ENCODE data around the gene BNC2.

BNC2 gene

DNA sequence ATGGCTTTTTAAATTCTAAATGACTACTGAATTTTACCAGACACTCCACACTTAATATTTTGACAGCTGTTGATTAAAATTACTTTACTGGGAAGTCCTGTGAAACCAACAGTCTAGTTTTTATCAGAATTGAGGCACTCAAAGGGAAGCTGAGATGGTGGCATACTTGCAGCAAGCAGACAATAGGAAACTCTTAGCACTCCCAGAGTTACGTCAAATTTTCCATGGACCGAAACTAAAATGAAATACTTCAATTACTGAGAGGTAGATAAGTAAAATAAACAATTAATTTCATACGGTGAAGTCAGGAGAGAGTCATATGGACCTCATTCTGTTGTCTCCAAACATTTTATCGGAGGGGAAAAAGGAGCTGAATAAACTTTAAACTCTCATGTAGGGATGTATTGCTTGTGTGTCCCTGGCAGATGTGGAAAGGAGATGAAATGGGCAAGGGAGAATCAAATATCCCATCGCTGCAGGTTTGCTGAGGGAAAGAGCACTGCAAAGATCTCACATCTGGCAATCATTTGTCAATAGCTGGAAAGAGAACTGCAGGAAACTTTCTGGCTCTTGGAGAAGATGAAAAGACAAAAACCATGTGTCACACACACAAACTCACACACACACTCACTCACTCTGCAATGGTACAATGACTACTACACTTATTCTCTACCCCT is 189.4 kb downstream of the BNC2 start:
- H3K4me2 ChIP-seq (ENCODE audit: low read length): no peak overlapping the region
- no peaks in the 10 kb centered on the region for H3K79me2 ChIP-seq
- no peaks in the 10 kb centered on the region for H3K27me3 ChIP-seq (ENCODE audit: control insufficient read depth, insufficient read depth, low read length)
- H3K9me3 ChIP-seq (ENCODE audit: control insufficient read depth, low read length): no peaks in the 10 kb centered on the region
- H3K4me3 ChIP-seq (ENCODE audit: low read depth, low read length): no peak overlapping the region
- H3K27ac ChIP-seq: no peak overlapping the region
- no peaks in the 10 kb centered on the region for H3K36me3 ChIP-seq (ENCODE audit: control insufficient read depth, insufficient read depth, low read length)
- TF ChIP-seq, protein P1, sequence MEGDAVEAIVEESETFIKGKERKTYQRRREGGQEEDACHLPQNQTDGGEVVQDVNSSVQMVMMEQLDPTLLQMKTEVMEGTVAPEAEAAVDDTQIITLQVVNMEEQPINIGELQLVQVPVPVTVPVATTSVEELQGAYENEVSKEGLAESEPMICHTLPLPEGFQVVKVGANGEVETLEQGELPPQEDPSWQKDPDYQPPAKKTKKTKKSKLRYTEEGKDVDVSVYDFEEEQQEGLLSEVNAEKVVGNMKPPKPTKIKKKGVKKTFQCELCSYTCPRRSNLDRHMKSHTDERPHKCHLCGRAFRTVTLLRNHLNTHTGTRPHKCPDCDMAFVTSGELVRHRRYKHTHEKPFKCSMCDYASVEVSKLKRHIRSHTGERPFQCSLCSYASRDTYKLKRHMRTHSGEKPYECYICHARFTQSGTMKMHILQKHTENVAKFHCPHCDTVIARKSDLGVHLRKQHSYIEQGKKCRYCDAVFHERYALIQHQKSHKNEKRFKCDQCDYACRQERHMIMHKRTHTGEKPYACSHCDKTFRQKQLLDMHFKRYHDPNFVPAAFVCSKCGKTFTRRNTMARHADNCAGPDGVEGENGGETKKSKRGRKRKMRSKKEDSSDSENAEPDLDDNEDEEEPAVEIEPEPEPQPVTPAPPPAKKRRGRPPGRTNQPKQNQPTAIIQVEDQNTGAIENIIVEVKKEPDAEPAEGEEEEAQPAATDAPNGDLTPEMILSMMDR (IDR thresholded peaks at IDR 0.05): no peak
- H2AFZ ChIP-seq: no peak overlapping the region
- no peaks in the 10 kb centered on the region for H3K4me1 ChIP-seq
- H3K9ac ChIP-seq: no peak overlapping the region

DNA sequence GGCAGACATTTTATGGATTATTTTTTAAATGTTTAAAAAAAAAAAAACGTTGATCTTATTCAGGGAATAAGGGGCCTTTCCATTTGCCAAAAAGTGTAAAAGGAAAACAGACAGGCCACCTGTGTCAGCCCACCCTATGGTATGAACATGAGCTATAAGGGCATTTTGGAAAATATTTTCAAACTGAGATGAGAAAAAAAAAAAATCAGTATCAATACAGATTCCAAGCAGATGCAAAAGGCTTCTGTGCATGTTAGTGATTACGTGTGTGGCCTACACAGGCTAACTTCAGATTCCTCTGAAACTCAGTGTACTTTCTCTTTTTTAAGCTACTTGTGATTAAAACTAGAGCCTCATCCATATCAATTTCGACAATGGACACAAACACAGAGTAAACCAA is 189.9 kb downstream of the BNC2 start:
- no peak overlapping the region for H3K9ac ChIP-seq
- no peaks in the 10 kb centered on the region for H3K9me3 ChIP-seq (ENCODE audit: control insufficient read depth, low read length)
- H3K4me3 ChIP-seq (ENCODE audit: low read depth, low read length): no peak overlapping the region
- H2AFZ ChIP-seq: no peak overlapping the region
- no peaks in the 10 kb centered on the region for H3K27me3 ChIP-seq (ENCODE audit: control insufficient read depth, insufficient read depth, low read length)
- no peaks in the 10 kb centered on the region for H3K79me2 ChIP-seq
- H3K4me1 ChIP-seq: no peaks in the 10 kb centered on the region
- TF ChIP-seq, protein P1 (IDR thresholded peaks at IDR 0.05): no peak
- no peak overlapping the region for H3K27ac ChIP-seq
- H3K36me3 ChIP-seq (ENCODE audit: control insufficient read depth, insufficient read depth, low read length): no peaks in the 10 kb centered on the region
- no peak overlapping the region for H3K4me2 ChIP-seq (ENCODE audit: low read length)

- no peaks in the 10 kb centered on the region for H3K9me3 ChIP-seq (ENCODE audit: control insufficient read depth, low read length)
- H3K4me3 ChIP-seq (ENCODE audit: low read depth, low read length): no peak overlapping the region
- no peaks in the 10 kb centered on the region for H3K79me2 ChIP-seq
- H3K4me2 ChIP-seq (ENCODE audit: low read length): no peak overlapping the region
- TF ChIP-seq, protein P1 (IDR thresholded peaks at IDR 0.05): no peak
- H3K27ac ChIP-seq: no peak overlapping the region
- no peaks in the 10 kb centered on the region for H3K4me1 ChIP-seq
- no peaks in the 10 kb centered on the region for H3K27me3 ChIP-seq (ENCODE audit: control insufficient read depth, insufficient read depth, low read length)
- H3K9ac ChIP-seq: no peak overlapping the region
- no peaks in the 10 kb centered on the region for H3K36me3 ChIP-seq (ENCODE audit: control insufficient read depth, insufficient read depth, low read length)
- no peak overlapping the region for H2AFZ ChIP-seq
These were observed 191.1 kb downstream of the BNC2 start for GRCh38 chr9:16679327-16679821.

DNA sequence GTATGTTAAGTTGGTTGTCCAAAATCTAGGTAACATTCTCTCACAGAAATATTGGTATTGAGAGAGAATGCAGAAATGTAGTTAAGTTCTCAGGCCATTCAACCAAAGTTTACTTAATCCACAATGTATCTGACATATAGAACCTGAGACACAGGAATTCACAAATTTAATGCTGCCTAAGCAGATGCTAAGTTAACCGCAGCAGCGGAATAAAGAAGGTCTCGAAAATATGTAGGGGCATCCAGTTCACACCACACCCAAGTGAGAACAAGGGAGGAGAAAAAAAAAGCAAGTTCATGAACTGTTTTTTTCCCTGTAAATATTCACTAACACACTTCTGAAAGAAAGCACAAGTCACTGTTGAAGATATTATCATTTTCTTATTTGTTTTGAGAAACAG is 194.0 kb downstream of the BNC2 start:
- H3K4me1 ChIP-seq: no peaks in the 10 kb centered on the region
- no peak overlapping the region for H3K4me3 ChIP-seq (ENCODE audit: low read depth, low read length)
- no peaks in the 10 kb centered on the region for H3K79me2 ChIP-seq
- TF ChIP-seq, protein P1 (IDR thresholded peaks at IDR 0.05): no peak
- no peaks in the 10 kb centered on the region for H3K27me3 ChIP-seq (ENCODE audit: control insufficient read depth, insufficient read depth, low read length)
- no peak overlapping the region for H2AFZ ChIP-seq
- H3K36me3 ChIP-seq (ENCODE audit: control insufficient read depth, insufficient read depth, low read length): no peaks in the 10 kb centered on the region
- H3K9me3 ChIP-seq (ENCODE audit: control insufficient read depth, low read length): no peaks in the 10 kb centered on the region
- H3K4me2 ChIP-seq (ENCODE audit: low read length): no peak overlapping the region
- H3K27ac ChIP-seq: no peak overlapping the region
- no peak overlapping the region for H3K9ac ChIP-seq

- Histone ChIP-seq H3K4me1 (no peaks in the 10 kb centered on the region), H3K9me3 (ENCODE audit: control insufficient read depth, low read length) (no peaks in the 10 kb centered on the region), H3K27ac (no peak overlapping the region), H3K79me2 (no peaks in the 10 kb centered on the region), H3K36me3 (ENCODE audit: control insufficient read depth, insufficient read depth, low read length) (no peaks in the 10 kb centered on the region), H3K4me2 (ENCODE audit: low read length) (no peak overlapping the region), H3K9ac (no peak overlapping the region), H2AFZ (no peak overlapping the region), H3K4me3 (ENCODE audit: low read depth, low read length) (no peak overlapping the region), H3K27me3 (ENCODE audit: control insufficient read depth, insufficient read depth, low read length) (no peaks in the 10 kb centered on the region)
- TF ChIP-seq, protein P1 (IDR thresholded peaks at IDR 0.05): no peak
These were observed 195.3 kb downstream of the BNC2 start for GRCh38 chr9:16675131-16675530.

Data from parathyroid adenoma (tissue), 2 donors.